GM12878 (cell line): ENCODE results near the gene DCLRE1B. TPM values are rescaled to one million over a fixed set of nuclear protein-coding genes. Genes with fewer than 3 reads are reported as not detected.

Experiments used
- ATAC-seq: fragments of 200-7000 bp; cut with Tn5 transposase; 3 replicates; pipeline ENCODE4 v1.9.1; 2020; ENCODE audit warnings: mild to moderate bottlenecking, moderate library complexity
- BruUV-seq: library from RNA; stranded (reverse); fragments of 400-500 nt; replicated peaks from 2 replicates; lab custom pipeline; 2021; lab: Mats Ljungman, UMichigan
- CTCF ChIA-PET: fragments of 300-600 bp; sonication (Branson Sonifier 250); formaldehyde crosslinking; extraction: SDS; loops from one replicate; lab custom pipeline; 2021; ENCODE audit warnings: inconsistent platforms; lab: Yijun Ruan, JAX
- POLR2A ChIA-PET: fragments of 350-600 bp; formaldehyde crosslinking; extraction: SDS; loops from one replicate; lab custom pipeline; 2021; ENCODE audit warnings: inconsistent platforms; lab: Charles Lee
- RAD21 ChIA-PET: fragments of 300-600 bp; sonication (Branson Sonifier 250); formaldehyde crosslinking; loops from one replicate; lab custom pipeline; 2023; ENCODE audit warnings: antibody characterized with exemption; ENCODE audit not compliant: unreplicated experiment; lab: Charles Lee
- SMC1A ChIA-PET: fragments of 300-600 bp; sonication (Branson Sonifier 250); formaldehyde crosslinking; loops from one replicate; lab custom pipeline; 2023; ENCODE audit not compliant: unreplicated experiment, uncharacterized antibody; lab: Charles Lee
- DNase-seq: peaks from one replicate; pipeline ENCODE4 v3.0.0-alpha.2; 2011; ENCODE audit warnings: low read depth, low spot score
- FAIRE-seq: peaks from 3 replicates; lab custom pipeline; 2011; peaks lifted over from hg19 to GRCh38; lab: Jason Lieb, UNC
- H2AFZ ChIP-seq: 2 replicates; pipeline ENCODE4 v1.6.0; 2011; ENCODE audit warnings: low read depth, low read length, control low read depth; ENCODE audit not compliant: control insufficient read depth
- H3K27ac ChIP-seq: 2 replicates; pipeline ENCODE4 v1.5.1; 2011; ENCODE audit warnings: control low read depth; ENCODE audit not compliant: control insufficient read depth, insufficient read depth
- H3K27me3 ChIP-seq, 2 experiments: replicated peaks in 1 of 2; 2 replicates each; pipeline versions ENCODE4 v1.6.0 to v1.6.1; 2011; ENCODE audit warnings: low read length in 1 of 2; ENCODE audit not compliant: control insufficient read depth in 2 of 2, insufficient read depth in 2 of 2
- H3K36me3 ChIP-seq, 2 experiments: 2 replicates each; pipeline ENCODE4 v1.5.1; 2011; ENCODE audit warnings: low read length in 1 of 2; ENCODE audit not compliant: control insufficient read depth in 2 of 2, insufficient read depth in 2 of 2
- H3K4me1 ChIP-seq: 2 replicates; pipeline ENCODE4 v1.6.1; 2011; ENCODE audit warnings: mild to moderate bottlenecking, low read length, moderate library complexity, mixed read lengths; ENCODE audit not compliant: control insufficient read depth, insufficient read depth
- H3K4me2 ChIP-seq: 2 replicates; pipeline ENCODE4 v1.6.0; 2011; ENCODE audit warnings: control low read depth; ENCODE audit not compliant: control insufficient read depth, insufficient read depth
- H3K4me3 ChIP-seq: fragments of 200-600 bp; sonication (generic); 2 replicates; pipeline ENCODE4 v1.5.1; 2016
- H3K79me2 ChIP-seq: 2 replicates; pipeline ENCODE4 v1.6.0; 2011; ENCODE audit warnings: low read length; ENCODE audit not compliant: control insufficient read depth, insufficient read depth
- H3K9ac ChIP-seq: 2 replicates; pipeline ENCODE4 v1.8.0; 2011; ENCODE audit warnings: low read length, control low read depth, mixed read lengths; ENCODE audit not compliant: control insufficient read depth, insufficient read depth
- H3K9me3 ChIP-seq: replicated peaks from 3 replicates; pipeline ENCODE4 v1.5.1; 2011; ENCODE audit warnings: mild to moderate bottlenecking, low read length; ENCODE audit not compliant: control insufficient read depth, insufficient read depth
- H4K20me1 ChIP-seq: 2 replicates; pipeline ENCODE4 v1.6.0; 2011; ENCODE audit not compliant: control insufficient read depth, insufficient read depth
- PML ChIP-seq: IDR thresholded peaks from 2 replicates; pipeline ENCODE4 v1.6.1; 2012; ENCODE audit warnings: low read length, inconsistent platforms
- SMC3 ChIP-seq: IDR thresholded peaks from 2 replicates; pipeline ENCODE4 v1.6.1; 2011; ENCODE audit warnings: low read length, improper control_type of control experiment, borderline replicate concordance
- ZNF24 ChIP-seq: fragments of 450-650 bp; IDR thresholded peaks from 2 replicates; pipeline ENCODE4 v1.6.1; 2017; ENCODE audit warnings: antibody characterized with exemption, mild to moderate bottlenecking
- WGBS: methylation state at CpG from one replicate; pipeline ENCODE4 v1.1.6; 2016; ENCODE audit warnings: low lambda C conversion rate; ENCODE audit not compliant: insufficient replicate concordance, insufficient coverage; ENCODE audit errors: missing lambda C conversion rate; 5-methylcytosine and 5-hydroxymethylcytosine counted together
- in situ Hi-C: fragments of 300-500 bp; cut with MboI; formaldehyde crosslinking; loops from 9 replicates; pipeline ENCODE4 v1.14.3; 2018; ENCODE audit warnings: mixed read lengths
- intact Hi-C: fragments of 100-400 bp; cut with micrococcal nuclease; formaldehyde crosslinking; loops from one replicate; pipeline ENCODE4 v1.14.2; 2022; ENCODE audit not compliant: unreplicated experiment
- polyA plus RNA-seq, 11 experiments: library from polyadenylated mRNA; depleted of rRNA in 4 of 11; unstranded in 6 of 11; stranded (reverse) in 5 of 11; fragments of >200 nt; fragmentation: Nextera tagmentation in 4 of 11; fragmentation: Illumina TruSeq in 1 of 11; extraction: Ambion mirVana in 4 of 11; extraction: Trizol in 1 of 11; gene quantifications; 1 replicate in 1 of 11; 2 replicates in 10 of 11; pipeline versions ENCODE4 v1.2.1 to v1.2.3, GENCODE V29; 2011 to 2016; ENCODE audit warnings: inconsistent platforms in 2 of 11, missing spikeins in 2 of 11, low read depth in 1 of 11
- total RNA-seq, 4 experiments: library from RNA; depleted of rRNA in 3 of 4; stranded (reverse); fragments of >200 nt in 3 of 4; fragmentation: Illumina TruSeq in 1 of 4; extraction: Trizol in 1 of 4; gene quantifications; 2 replicates each; pipeline versions ENCODE4 v1.2.1 to v1.2.3, GENCODE V29; 2013 to 2021

Gene DCLRE1B
- total and polyA plus RNA-seq, 10 of the 15 experiments (the other 5 are each of a cell fraction or from before 2014, with no cell fraction given), result 5.4 to 18.3 (median 13.4) TPM

GRCh38 chr1:113858982-113859381 is 46.1 kb upstream of the DCLRE1B start:
- ChIA-PET RAD21 (interaction anchor here (0.6 to 7.1 kb wide), 19 partner anchors 9 to 392 kb away, joined by 3 to 189 read pairs (median 8); partner anchors contain the start of genes AP4B1, DCLRE1B, HIPK1 and RSBN1), POLR2A (interaction anchor here (0.6 to 8.0 kb wide), 17 partner anchors 9 to 106 kb away, joined by 3 to 111 read pairs (median 5); partner anchors contain the start of genes AP4B1, DCLRE1B, HIPK1 and PHTF1), CTCF (interaction anchor here (1.0 to 6.1 kb wide), 17 partner anchors 9 to 118 kb away, joined by 3 to 66 read pairs (median 7); partner anchors contain the start of genes AP4B1, DCLRE1B, HIPK1 and PHTF1), SMC1A (interaction anchor here (0.7 to 17.4 kb wide), 22 partner anchors 9 to 118 kb away, joined by 3 to 396 read pairs (median 10); partner anchors contain the start of genes AP4B1, BCL2L15, DCLRE1B and HIPK1)
- peak overlapping the region; percentile 16 for H3K4me3 ChIP-seq
- ATAC-seq (peak; percentile 4; the same call in 1 of the 3 replicates), FAIRE-seq (no peak), DNase-seq (no peak)
- WGBS, result 61% methylated on average over 1 of the region's 1 CpG
- H3K9ac ChIP-seq, result peak overlapping the region; percentile 43; the same call in 1 of the 2 replicates
- H3K4me1 ChIP-seq, result peaks cover 50% of the 10 kb centered on the region
- H3K27ac ChIP-seq, result peak overlapping the region; percentile 84
- in situ Hi-C loops (no loop called here), intact Hi-C loops (loop anchor here (1.0 to 5.0 kb wide), 3 partner anchors 12 to 83 kb away; partner anchors contain the start of genes AP4B1, DCLRE1B and PTPN22)
- no peaks in the 10 kb centered on the region for H3K27me3 ChIP-seq
- no TSS peak for BruUV-seq
- peak overlapping the region; percentile 95 for H3K4me2 ChIP-seq
- H2AFZ ChIP-seq, result no peak overlapping the region
- H3K79me2 ChIP-seq, result peaks cover 21% of the 10 kb centered on the region
- TF ChIP-seq SMC3 (no peak), ZNF24 (peak; percentile 98), PML (0 out of 2 replicates have a peak, but pooled peaks have one; percentile 31)
- TF ChIP-seq, all 136 proteins: peak for 2
- Histone ChIP-seq H4K20me1 (no peaks in the 10 kb centered on the region), H3K36me3 (peaks cover 0 to 16% of the 10 kb centered on the region in 2 experiments; a peak in 2 of 4 replicates), H3K9me3 (no peaks in the 10 kb centered on the region)
